HepG2 (cell line): ENCODE measurements around the gene TMEM19. TPM values are rescaled to one million over a fixed set of nuclear protein-coding genes. Genes with fewer than 3 reads are reported as not detected.

Source experiments
- ATF6 ChIP-seq: sonication (generic); formaldehyde crosslinking; conservative IDR thresholded peaks from 2 replicates; pipeline ENCODE4 v1.4.0; 2020; ENCODE audit warnings: missing genetic modification reagents
- EP300 ChIP-seq, 3 experiments: sonication (generic) in 1 of 3; formaldehyde crosslinking in 1 of 3; IDR thresholded peaks; 2 replicates each; pipeline versions ENCODE4 v1.5.1 to v1.6.1; 2011 to 2020; ENCODE audit warnings: low read depth in 2 of 3, low read length in 2 of 3, borderline replicate concordance in 1 of 3, improper control_type of control experiment in 1 of 3, mild to moderate bottlenecking in 1 of 3, missing genetic modification reagents in 1 of 3, moderate library complexity in 1 of 3
- GLMP ChIP-seq: sonication (generic); formaldehyde crosslinking; IDR thresholded peaks from 2 replicates; pipeline ENCODE4 v1.9.0; 2021; ENCODE audit warnings: missing genetic modification reagents, mild to moderate bottlenecking, borderline replicate concordance
- NCOR1 ChIP-seq: fragments of 200-600 bp; sonication (generic); IDR thresholded peaks from 2 replicates; pipeline ENCODE4 v1.7.0; 2017; ENCODE audit warnings: antibody characterized with exemption, low read length, borderline replicate concordance
- RARA ChIP-seq: IDR thresholded peaks from 2 replicates; pipeline ENCODE4 v1.6.1; 2016; ENCODE audit warnings: missing genetic modification reagents, missing compliant biosample characterization
- SPEN ChIP-seq: sonication (generic); formaldehyde crosslinking; IDR thresholded peaks from 2 replicates; pipeline ENCODE4 v1.5.1; 2020; ENCODE audit warnings: low read depth, mild to moderate bottlenecking, missing genetic modification reagents
- TBP ChIP-seq: sonication (generic); formaldehyde crosslinking; IDR thresholded peaks from 2 replicates; pipeline ENCODE4 v1.5.0; 2020; ENCODE audit warnings: missing genetic modification reagents
- ZNF326 ChIP-seq: sonication (generic); formaldehyde crosslinking; IDR thresholded peaks from 2 replicates; pipeline ENCODE4 v1.4.0; 2020; ENCODE audit warnings: missing genetic modification reagents, borderline replicate concordance
- ZNF552 ChIP-seq: sonication (generic); formaldehyde crosslinking; IDR thresholded peaks from 2 replicates; pipeline ENCODE4 v1.9.0; 2022; ENCODE audit warnings: missing genetic modification reagents, mild to moderate bottlenecking, borderline replicate concordance
- ZNF609 ChIP-seq: sonication (generic); formaldehyde crosslinking; IDR thresholded peaks from 2 replicates; pipeline ENCODE4 v1.4.0; 2020; ENCODE audit warnings: mild to moderate bottlenecking, missing genetic modification reagents, borderline replicate concordance
- polyA plus RNA-seq, 8 experiments: library from polyadenylated mRNA; depleted of rRNA in 3 of 8; stranded (reverse) in 7 of 8; unstranded in 1 of 8; fragments of >200 nt; fragmentation: Illumina TruSeq in 4 of 8; extraction: Trizol in 4 of 8; gene quantifications; 2 replicates each; pipeline versions ENCODE4 v1.2.1 to v1.2.3, GENCODE V29; 2011 to 2016; ENCODE audit warnings: low read depth in 4 of 8, missing spikeins in 1 of 8, mixed read lengths in 1 of 8; ENCODE audit not compliant: insufficient read depth in 1 of 8
- total RNA-seq, 5 experiments: library from RNA; depleted of rRNA; stranded (reverse); fragments of >200 nt; fragmentation: Illumina TruSeq; extraction: Trizol; gene quantifications; 2 replicates each; pipeline ENCODE4 v1.2.3, GENCODE V29; 2016; ENCODE audit warnings: low read depth in 1 of 5
- TF ChIP-seq, protein P1 (sequence below): sonication (generic); formaldehyde crosslinking; IDR thresholded peaks from 2 replicates; pipeline ENCODE4 v1.5.1; 2020; ENCODE audit warnings: mild to moderate bottlenecking, missing genetic modification reagents

TMEM19 gene
- total and polyA plus RNA-seq, 2 of the 13 experiments (the other 11 are each of a cell fraction or from before 2014, with no cell fraction given), result 16.9 to 22.5 TPM

DNA sequence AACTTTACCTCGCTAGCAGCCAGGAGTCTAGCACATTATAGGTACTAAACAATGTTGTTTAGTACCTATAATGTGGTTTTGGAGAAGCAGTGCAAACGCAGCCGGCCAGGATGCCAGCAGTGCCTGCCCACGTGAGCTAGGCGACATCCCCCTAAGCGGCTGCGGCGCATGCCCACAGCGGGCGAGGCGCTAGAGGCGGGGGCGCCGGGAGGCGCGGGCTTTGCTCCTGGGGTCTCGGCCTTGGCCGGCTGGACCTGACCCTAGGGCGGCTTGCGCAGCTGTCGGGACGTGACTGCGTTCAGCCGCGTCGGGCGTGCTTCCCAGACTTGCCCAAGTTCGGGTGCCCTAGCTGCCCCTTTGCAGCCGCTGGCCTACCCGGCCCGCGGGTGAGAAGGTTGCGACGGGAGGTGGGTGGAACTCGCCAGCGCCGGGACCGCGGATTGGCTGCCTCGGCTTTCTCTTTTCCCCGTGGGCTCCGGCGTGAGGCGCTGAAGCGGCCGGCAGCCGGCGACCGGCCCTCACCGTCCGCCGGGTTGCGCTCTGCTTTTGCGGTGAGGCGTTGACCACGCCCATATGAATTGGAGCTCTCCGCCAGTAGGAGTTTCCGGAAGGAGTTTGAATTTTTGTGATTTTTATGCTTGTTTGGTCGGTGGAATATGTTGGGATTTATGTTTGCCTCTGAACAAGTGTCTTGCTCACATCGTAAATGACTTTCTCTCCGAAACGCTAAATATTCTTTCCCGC is at the start of gene TMEM19 (continued):
- no peak for TF ChIP-seq ATF6 (CRISPR knock-in tag)
- TF ChIP-seq ZNF552 (CRISPR knock-in tag), result no peak
- TF ChIP-seq ZNF609 (CRISPR knock-in tag), result peak; percentile 71; the same call in 1 of the 2 replicates
- TF ChIP-seq ZNF326 (CRISPR knock-in tag), result no peak
- TF ChIP-seq GLMP (CRISPR knock-in tag), result no peak
- no peak for TF ChIP-seq TBP (CRISPR knock-in tag)
- TF ChIP-seq RARA (CRISPR knock-in tag), result peak; percentile 89
- TF ChIP-seq NCOR1, result 0 out of 2 replicates have a peak, but pooled peaks have one; percentile 53
- TF ChIP-seq EP300 (IDR thresholded peaks at IDR 0.05; ENCODE audit: low read depth in 2 of 2, low read length in 2 of 2), result peak; percentile 15 to 54; a peak in 1 of 4 replicates
- TF ChIP-seq EP300 (CRISPR knock-in tag; IDR thresholded peaks at IDR 0.05; ENCODE audit: borderline replicate concordance), result peak; percentile 60; the same call in 1 of the 2 replicates
- TF ChIP-seq SPEN (CRISPR knock-in tag), result peak; percentile 92
- TF ChIP-seq, protein P1, sequence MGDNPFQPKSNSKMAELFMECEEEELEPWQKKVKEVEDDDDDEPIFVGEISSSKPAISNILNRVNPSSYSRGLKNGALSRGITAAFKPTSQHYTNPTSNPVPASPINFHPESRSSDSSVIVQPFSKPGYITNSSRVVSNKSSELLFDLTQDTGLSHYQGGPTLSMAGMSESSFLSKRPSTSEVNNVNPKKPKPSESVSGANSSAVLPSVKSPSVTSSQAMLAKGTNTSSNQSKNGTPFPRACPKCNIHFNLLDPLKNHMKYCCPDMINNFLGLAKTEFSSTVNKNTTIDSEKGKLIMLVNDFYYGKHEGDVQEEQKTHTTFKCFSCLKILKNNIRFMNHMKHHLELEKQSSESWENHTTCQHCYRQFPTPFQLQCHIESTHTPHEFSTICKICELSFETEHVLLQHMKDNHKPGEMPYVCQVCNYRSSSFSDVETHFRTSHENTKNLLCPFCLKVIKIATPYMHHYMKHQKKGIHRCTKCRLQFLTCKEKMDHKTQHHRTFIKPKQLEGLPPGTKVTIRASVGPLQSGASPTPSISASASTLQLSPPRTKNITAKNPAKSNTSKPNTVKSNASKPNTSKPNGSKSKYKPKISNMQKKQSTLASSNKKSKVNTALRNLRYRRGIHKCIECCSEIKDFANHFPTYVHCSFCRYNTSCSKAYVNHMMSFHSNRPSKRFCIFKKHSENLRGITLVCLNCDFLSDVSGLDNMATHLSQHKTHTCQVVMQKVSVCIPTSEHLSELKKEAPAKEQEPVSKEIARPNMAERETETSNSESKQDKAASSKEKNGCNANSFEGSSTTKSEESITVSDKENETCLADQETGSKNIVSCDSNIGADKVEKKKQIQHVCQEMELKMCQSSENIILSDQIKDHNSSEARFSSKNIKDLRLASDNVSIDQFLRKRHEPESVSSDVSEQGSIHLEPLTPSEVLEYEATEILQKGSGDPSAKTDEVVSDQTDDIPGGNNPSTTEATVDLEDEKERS (CRISPR knock-in tag), result peak; percentile 85
